ENCODE results near the gene ROR2.
A peak's percentile ranks its signal among the peaks of the same experiment; 100 is the strongest.

The ROR2 gene

GRCh38 chr9:91783411-91783810, 166.6 kb downstream of the ROR2 start:
- H3K4me3 ChIP-seq (ENCODE audit: low read length), result no peak overlapping the region
- no peak overlapping the region for H3K4me2 ChIP-seq (ENCODE audit: low read length)
- peaks cover 21% of the 10 kb centered on the region for H3K27me3 ChIP-seq (ENCODE audit: control insufficient read depth, insufficient read depth, low read length)
- no peak overlapping the region for H3K9ac ChIP-seq (ENCODE audit: low read depth, low read length)
- H3K9me3 ChIP-seq (replicated peaks; ENCODE audit: low read length), result no peaks in the 10 kb centered on the region
- no peaks in the 10 kb centered on the region for H3K36me3 ChIP-seq (ENCODE audit: insufficient read depth, low read length)
- H3K4me1 ChIP-seq (ENCODE audit: control insufficient read depth, insufficient read depth, low read length), result no peaks in the 10 kb centered on the region

- no peak overlapping the region for H3K4me3 ChIP-seq (ENCODE audit: low read length)
- no peak overlapping the region for H3K4me2 ChIP-seq (ENCODE audit: low read length)
- peaks cover 21% of the 10 kb centered on the region for H3K27me3 ChIP-seq (ENCODE audit: control insufficient read depth, insufficient read depth, low read length)
- no peak overlapping the region for H3K9ac ChIP-seq (ENCODE audit: low read depth, low read length)
- no peaks in the 10 kb centered on the region for H3K9me3 ChIP-seq (replicated peaks; ENCODE audit: low read length)
- no peaks in the 10 kb centered on the region for H3K36me3 ChIP-seq (ENCODE audit: insufficient read depth, low read length)
- H3K4me1 ChIP-seq (ENCODE audit: control insufficient read depth, insufficient read depth, low read length), result peaks cover 5% of the 10 kb centered on the region
These were observed 167.3 kb downstream of the ROR2 start for GRCh38 chr9:91782708-91783214.

- Histone ChIP-seq H3K36me3 (ENCODE audit: insufficient read depth, low read length) (no peaks in the 10 kb centered on the region), H3K9me3 (replicated peaks; ENCODE audit: low read length) (no peaks in the 10 kb centered on the region), H3K4me1 (ENCODE audit: control insufficient read depth, insufficient read depth, low read length) (peaks cover 13% of the 10 kb centered on the region), H3K27me3 (ENCODE audit: control insufficient read depth, insufficient read depth, low read length) (peaks cover 21% of the 10 kb centered on the region), H3K4me3 (ENCODE audit: low read length) (no peak overlapping the region), H3K9ac (ENCODE audit: low read depth, low read length) (no peak overlapping the region), H3K4me2 (ENCODE audit: low read length) (no peak overlapping the region)
These were observed 168.1 kb downstream of the ROR2 start for GRCh38 chr9:91781906-91782305.

GRCh38 chr9:91781116-91781515, 168.9 kb downstream of the ROR2 start:
- Histone ChIP-seq H3K4me3 (ENCODE audit: low read length) (no peak overlapping the region), H3K4me1 (ENCODE audit: control insufficient read depth, insufficient read depth, low read length) (peaks cover 19% of the 10 kb centered on the region), H3K27me3 (ENCODE audit: control insufficient read depth, insufficient read depth, low read length) (peaks cover 21% of the 10 kb centered on the region), H3K4me2 (ENCODE audit: low read length) (no peak overlapping the region), H3K36me3 (ENCODE audit: insufficient read depth, low read length) (no peaks in the 10 kb centered on the region), H3K9me3 (replicated peaks; ENCODE audit: low read length) (no peaks in the 10 kb centered on the region), H3K9ac (ENCODE audit: low read depth, low read length) (no peak overlapping the region)

- Histone ChIP-seq H3K36me3 (ENCODE audit: insufficient read depth, low read length) (no peaks in the 10 kb centered on the region), H3K4me3 (ENCODE audit: low read length) (no peak overlapping the region), H3K4me2 (ENCODE audit: low read length) (no peak overlapping the region), H3K9me3 (replicated peaks; ENCODE audit: low read length) (no peaks in the 10 kb centered on the region), H3K4me1 (ENCODE audit: control insufficient read depth, insufficient read depth, low read length) (peaks cover 19% of the 10 kb centered on the region), H3K9ac (ENCODE audit: low read depth, low read length) (no peak overlapping the region), H3K27me3 (ENCODE audit: control insufficient read depth, insufficient read depth, low read length) (peaks cover 42% of the 10 kb centered on the region)
These were observed 172.0 kb downstream of the ROR2 start for GRCh38 chr9:91778031-91778430.

- H3K27me3 ChIP-seq (ENCODE audit: control insufficient read depth, insufficient read depth, low read length), result peaks cover 36% of the 10 kb centered on the region
- no peaks in the 10 kb centered on the region for H3K36me3 ChIP-seq (ENCODE audit: insufficient read depth, low read length)
- no peak overlapping the region for H3K4me3 ChIP-seq (ENCODE audit: low read length)
- peaks cover 19% of the 10 kb centered on the region for H3K4me1 ChIP-seq (ENCODE audit: control insufficient read depth, insufficient read depth, low read length)
- no peaks in the 10 kb centered on the region for H3K9me3 ChIP-seq (replicated peaks; ENCODE audit: low read length)
- H3K9ac ChIP-seq (ENCODE audit: low read depth, low read length), result no peak overlapping the region
- peak overlapping the region; percentile 18 for H3K4me2 ChIP-seq (ENCODE audit: low read length)
These were observed 172.7 kb downstream of the ROR2 start for GRCh38 chr9:91777292-91777830.

GRCh38 chr9:91776409-91777291, 173.4 kb downstream of the ROR2 start:
- peak overlapping the region; percentile 18 for H3K4me2 ChIP-seq (ENCODE audit: low read length)
- H3K4me1 ChIP-seq (ENCODE audit: control insufficient read depth, insufficient read depth, low read length), result peaks cover 23% of the 10 kb centered on the region
- no peaks in the 10 kb centered on the region for H3K9me3 ChIP-seq (replicated peaks; ENCODE audit: low read length)
- peaks cover 36% of the 10 kb centered on the region for H3K27me3 ChIP-seq (ENCODE audit: control insufficient read depth, insufficient read depth, low read length)
- no peaks in the 10 kb centered on the region for H3K36me3 ChIP-seq (ENCODE audit: insufficient read depth, low read length)
- H3K9ac ChIP-seq (ENCODE audit: low read depth, low read length), result no peak overlapping the region
- no peak overlapping the region for H3K4me3 ChIP-seq (ENCODE audit: low read length)

- Histone ChIP-seq H3K4me2 (ENCODE audit: low read length) (no peak overlapping the region), H3K4me1 (ENCODE audit: control insufficient read depth, insufficient read depth, low read length) (peaks cover 32% of the 10 kb centered on the region), H3K9me3 (replicated peaks; ENCODE audit: low read length) (no peaks in the 10 kb centered on the region), H3K36me3 (ENCODE audit: insufficient read depth, low read length) (no peaks in the 10 kb centered on the region), H3K4me3 (ENCODE audit: low read length) (no peak overlapping the region), H3K27me3 (ENCODE audit: control insufficient read depth, insufficient read depth, low read length) (peaks cover 28% of the 10 kb centered on the region), H3K9ac (ENCODE audit: low read depth, low read length) (no peak overlapping the region)
These were observed 174.4 kb downstream of the ROR2 start for GRCh38 chr9:91775708-91776028.

GRCh38 chr9:91775011-91775707, 174.9 kb downstream of the ROR2 start:
- peaks cover 34% of the 10 kb centered on the region for H3K4me1 ChIP-seq (ENCODE audit: control insufficient read depth, insufficient read depth, low read length)
- H3K27me3 ChIP-seq (ENCODE audit: control insufficient read depth, insufficient read depth, low read length), result peaks cover 27% of the 10 kb centered on the region
- H3K9ac ChIP-seq (ENCODE audit: low read depth, low read length), result no peak overlapping the region
- H3K36me3 ChIP-seq (ENCODE audit: insufficient read depth, low read length), result no peaks in the 10 kb centered on the region
- H3K4me3 ChIP-seq (ENCODE audit: low read length), result no peak overlapping the region
- no peaks in the 10 kb centered on the region for H3K9me3 ChIP-seq (replicated peaks; ENCODE audit: low read length)
- H3K4me2 ChIP-seq (ENCODE audit: low read length), result no peak overlapping the region

- Histone ChIP-seq H3K4me1 (ENCODE audit: control insufficient read depth, insufficient read depth, low read length) (peaks cover 34% of the 10 kb centered on the region), H3K9ac (ENCODE audit: low read depth, low read length) (no peak overlapping the region), H3K27me3 (ENCODE audit: control insufficient read depth, insufficient read depth, low read length) (peaks cover 37% of the 10 kb centered on the region), H3K4me2 (ENCODE audit: low read length) (no peak overlapping the region), H3K9me3 (replicated peaks; ENCODE audit: low read length) (no peaks in the 10 kb centered on the region), H3K4me3 (ENCODE audit: low read length) (no peak overlapping the region), H3K36me3 (ENCODE audit: insufficient read depth, low read length) (no peaks in the 10 kb centered on the region)
These were observed 176.9 kb downstream of the ROR2 start for GRCh38 chr9:91773156-91773555.

- Histone ChIP-seq H3K9me3 (replicated peaks; ENCODE audit: low read length) (no peaks in the 10 kb centered on the region), H3K4me2 (ENCODE audit: low read length) (no peak overlapping the region), H3K27me3 (ENCODE audit: control insufficient read depth, insufficient read depth, low read length) (peaks cover 45% of the 10 kb centered on the region), H3K9ac (ENCODE audit: low read depth, low read length) (no peak overlapping the region), H3K4me1 (ENCODE audit: control insufficient read depth, insufficient read depth, low read length) (peaks cover 21% of the 10 kb centered on the region), H3K36me3 (ENCODE audit: insufficient read depth, low read length) (no peaks in the 10 kb centered on the region), H3K4me3 (ENCODE audit: low read length) (no peak overlapping the region)
These were observed 178.2 kb downstream of the ROR2 start for GRCh38 chr9:91771864-91772263.
